Placental epithelial cell (primary cell): Measurements from ENCODE around the gene CD9. TPM values are rescaled to one million over a fixed set of nuclear protein-coding genes. Genes with fewer than 3 reads are reported as not detected.

Experiments used
- small RNA-seq: library from RNA; depleted of rRNA; stranded (forward); fragments of <200 nt; gene quantifications from one replicate; pipeline ENCODE3, GENCODE V24; 2012
- total RNA-seq: library from RNA; depleted of rRNA; stranded (reverse); fragments of >200 nt; gene quantifications from 2 replicates; pipeline ENCODE4 v1.2.3, GENCODE V29; 2012

Gene CD9, protein sequence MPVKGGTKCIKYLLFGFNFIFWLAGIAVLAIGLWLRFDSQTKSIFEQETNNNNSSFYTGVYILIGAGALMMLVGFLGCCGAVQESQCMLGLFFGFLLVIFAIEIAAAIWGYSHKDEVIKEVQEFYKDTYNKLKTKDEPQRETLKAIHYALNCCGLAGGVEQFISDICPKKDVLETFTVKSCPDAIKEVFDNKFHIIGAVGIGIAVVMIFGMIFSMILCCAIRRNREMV
- 52.2 and 77.5 TPM in 2 replicates for total RNA-seq

DNA sequence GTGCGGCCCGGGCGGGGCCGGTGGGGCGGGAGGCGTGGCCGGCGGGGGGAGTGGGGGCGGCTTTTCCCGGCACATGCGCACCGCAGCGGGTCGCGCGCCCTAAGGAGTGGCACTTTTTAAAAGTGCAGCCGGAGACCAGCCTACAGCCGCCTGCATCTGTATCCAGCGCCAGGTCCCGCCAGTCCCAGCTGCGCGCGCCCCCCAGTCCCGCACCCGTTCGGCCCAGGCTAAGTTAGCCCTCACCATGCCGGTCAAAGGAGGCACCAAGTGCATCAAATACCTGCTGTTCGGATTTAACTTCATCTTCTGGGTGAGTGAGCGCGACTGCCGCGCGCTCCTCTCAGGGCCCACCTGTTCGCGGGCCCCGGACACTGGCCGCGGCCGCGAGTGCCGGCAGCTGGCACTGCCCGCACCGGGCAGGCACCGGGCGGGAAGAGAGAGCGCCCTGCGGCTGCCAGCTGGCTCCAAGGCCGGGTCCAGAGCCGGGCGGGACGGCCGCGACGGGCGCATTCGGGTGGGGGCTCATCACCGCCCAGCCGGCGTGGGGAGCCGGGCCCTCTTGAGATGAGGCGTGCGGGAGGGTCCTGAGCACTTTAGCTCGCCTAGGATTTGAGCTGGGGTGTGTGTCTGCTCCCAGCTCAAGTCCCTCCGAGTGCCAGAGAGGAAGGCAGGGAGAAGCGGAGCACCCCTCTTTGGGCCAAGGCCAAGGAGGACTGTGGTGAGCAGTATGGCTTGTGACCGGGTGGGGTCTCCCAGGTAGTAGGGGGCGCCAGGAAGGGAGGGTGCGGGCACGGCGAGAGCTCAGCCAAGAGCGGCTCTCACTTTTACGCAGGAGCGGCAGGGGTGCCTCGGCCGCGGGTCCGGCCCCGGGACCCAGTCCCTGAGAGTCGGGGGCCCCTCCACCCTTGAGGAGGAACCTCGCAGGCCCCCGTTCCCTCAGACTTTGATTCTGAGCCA, at the start of gene CD9:
TSS of gene CD9 (plus strand) at position 145 of the 957 bp plus-strand sequence. CDS start at position 245, 100 bp downstream.

Small RNAs within 50 kb of the gene (small RNA-seq; reads per million reads assigned to genes)
- not detected for gene ATP5MFP5
- not detected for gene RF00019

Other genes with a start within 250 kb of the CD9 start
- 0.39 and 1.8 TPM in 2 replicates for gene VWF, start 75.7 kb upstream of the CD9 start, total RNA-seq
- gene PLEKHG6, start 110.3 kb downstream of the CD9 start, total RNA-seq, result 16.4 and 25.9 TPM in 2 replicates
- 151 and 174 TPM in 2 replicates for gene TNFRSF1A, start 141.7 kb downstream of the CD9 start, total RNA-seq
- gene SCNN1A, start 175.2 kb downstream of the CD9 start, total RNA-seq, result 47.1 and 59.2 TPM in 2 replicates
- 86.0 and 172 TPM in 2 replicates for gene LTBR, start 183.8 kb downstream of the CD9 start, total RNA-seq
- 0.33 TPM in 1 of 2 replicates, not detected in the other for gene CD27, start 244.6 kb downstream of the CD9 start, total RNA-seq